HG02884 (cell line): ENCODE results near the gene SIVA1.

Experiments used
- ATAC-seq: cut with Tn5 transposase; IDR thresholded peaks from one replicate; pipeline ENCODE4 v1.9.1; 2021; ENCODE audit warnings: mild to moderate bottlenecking, moderate library complexity; ENCODE audit not compliant: unreplicated experiment

SIVA1 gene

DNA sequence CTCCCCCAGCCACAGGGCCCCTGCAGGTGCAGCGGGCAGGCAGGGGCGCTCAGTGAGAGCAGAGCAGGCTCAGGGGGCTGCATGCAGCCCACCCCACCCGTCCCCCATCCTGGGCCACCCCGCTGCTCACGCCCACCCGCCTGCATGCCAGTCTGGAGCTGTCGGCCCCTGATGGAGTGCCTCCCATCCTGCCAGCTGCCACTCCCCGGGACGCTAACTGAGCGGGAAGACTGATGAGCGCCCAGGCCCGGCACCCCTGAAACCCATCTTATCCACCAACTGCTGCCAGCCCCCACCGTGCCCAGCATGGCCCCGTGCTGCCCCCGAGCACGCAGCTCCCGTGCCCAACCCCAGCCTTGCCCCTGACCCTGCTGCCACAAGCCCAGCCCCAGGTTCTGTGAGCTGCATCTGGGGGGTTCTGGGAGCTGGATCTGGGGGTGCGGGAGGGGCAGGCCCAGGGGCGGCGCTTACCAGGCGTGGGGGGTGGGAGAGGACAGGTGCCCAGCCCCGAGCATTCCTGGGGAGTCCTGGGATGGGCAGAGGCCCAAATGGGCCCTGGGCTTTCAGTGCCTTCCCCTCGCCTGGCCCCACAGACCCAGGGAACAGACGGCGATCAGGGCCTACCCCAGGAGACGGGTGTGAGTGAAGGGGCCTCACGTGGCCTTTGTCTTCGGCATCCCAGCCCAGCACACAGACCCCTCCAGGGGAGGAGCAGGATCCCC lies 29.3 kb downstream of the SIVA1 start:
- ATAC-seq = no peak

DNA sequence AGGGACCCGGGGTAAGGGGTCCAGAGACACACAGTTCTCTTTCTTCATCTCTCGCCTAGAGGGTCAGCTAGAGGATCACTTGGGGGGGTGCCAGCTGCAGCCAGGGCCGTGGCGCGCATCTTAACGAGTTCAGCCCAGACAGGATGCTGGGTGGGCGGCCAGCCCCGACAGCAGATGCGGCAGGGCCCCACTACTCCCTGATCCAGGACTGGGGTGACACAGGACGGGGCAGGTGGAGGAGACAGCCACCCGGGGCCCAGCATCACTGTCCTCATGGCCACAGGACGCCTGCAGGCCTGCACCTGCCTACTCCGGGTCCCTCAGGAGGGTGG lies 29.8 kb downstream of the SIVA1 start:
- no peak for ATAC-seq

DNA sequence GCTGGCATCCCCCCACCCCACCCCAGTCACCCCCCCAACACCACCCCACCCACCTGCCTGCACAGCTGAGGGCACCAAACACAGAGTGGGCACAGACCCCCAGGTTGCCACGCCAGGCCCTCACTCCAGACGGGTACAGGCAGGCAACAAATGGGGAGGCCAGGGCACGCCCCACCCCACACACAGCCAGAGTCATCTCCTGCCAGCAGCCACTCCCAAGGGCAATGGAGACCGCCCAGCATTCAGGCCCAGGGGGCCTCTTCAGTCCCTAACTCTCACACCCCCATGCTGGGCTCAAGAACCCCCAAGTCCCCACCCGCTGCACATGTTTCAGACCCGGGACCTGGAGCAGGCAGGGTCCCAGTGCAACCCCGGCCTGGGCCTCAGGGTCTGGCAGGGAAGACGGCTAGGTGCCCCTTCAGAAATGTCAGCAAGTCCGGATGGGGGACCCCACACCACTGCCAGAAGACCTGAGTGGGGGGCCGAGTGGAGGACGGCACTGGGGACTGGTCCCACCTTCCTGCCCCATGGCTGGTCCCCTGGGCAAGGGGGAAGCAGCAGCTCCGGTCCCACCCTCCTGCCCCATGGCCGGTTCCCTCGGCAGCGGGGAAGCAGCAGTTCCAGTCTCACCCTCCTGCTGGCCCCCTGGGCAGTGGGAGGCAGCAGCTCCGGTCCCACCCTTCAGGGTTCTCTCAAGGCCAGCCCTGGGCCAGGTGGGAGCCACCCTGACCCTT lies 30.7 kb downstream of the SIVA1 start:
- no peak for ATAC-seq

DNA sequence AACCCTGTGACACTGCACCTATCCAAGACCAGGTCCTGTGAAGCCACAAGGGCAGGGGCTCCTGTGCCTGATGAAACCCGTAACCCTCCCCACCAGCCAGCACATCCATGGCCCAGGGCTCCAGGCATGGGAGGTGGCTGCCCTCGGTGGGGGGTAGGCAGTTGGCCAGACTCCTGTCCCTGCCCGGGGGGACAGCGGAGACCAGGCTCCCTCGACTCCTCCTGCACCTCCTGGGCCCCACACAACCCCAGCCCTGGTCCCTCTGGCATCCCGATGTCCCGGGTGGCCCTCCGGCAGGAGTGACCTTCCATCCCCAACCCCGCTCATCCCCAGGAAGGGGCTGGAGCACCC lies 31.2 kb downstream of the SIVA1 start:
- no peak for ATAC-seq

DNA sequence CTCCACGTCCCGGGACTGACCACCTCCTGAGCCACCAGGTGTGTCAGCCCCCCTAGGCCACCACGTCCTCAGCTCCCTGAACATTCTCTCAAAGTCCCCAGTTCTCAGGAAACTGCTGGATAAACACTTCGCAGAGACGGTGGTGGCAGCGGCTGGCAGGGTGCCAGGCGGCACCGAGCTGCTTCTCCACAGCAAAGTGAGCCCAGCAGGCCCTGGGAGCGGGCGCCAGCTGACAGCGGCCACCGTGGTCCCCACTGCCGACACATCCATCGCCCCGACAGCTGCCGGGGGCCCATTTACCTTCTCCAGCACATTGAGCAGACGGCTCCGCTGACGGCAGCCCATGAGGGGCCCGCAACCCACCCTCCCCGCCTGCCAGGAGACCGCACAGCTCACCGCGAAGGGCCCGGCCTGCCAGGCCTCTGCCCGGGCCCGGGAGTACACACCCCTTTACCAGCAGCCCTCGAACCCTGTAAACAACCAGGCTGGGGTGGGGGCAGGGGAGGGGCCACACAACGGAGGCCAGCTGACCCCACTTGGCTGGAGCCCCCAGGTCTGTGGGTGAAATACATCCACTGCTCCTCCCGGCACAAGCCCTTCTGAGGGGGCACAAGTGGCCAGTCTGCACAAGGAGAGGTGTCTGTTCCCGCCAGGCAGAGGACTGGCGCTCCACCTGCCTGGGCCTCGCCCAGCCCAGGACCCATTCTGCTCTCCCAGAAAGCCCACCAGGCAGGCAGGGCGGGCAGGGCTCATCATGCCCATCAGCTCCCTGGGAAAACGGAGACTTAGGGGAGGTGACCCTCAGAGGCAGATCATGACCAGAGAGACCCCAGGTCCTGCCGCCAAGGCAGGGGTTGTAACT lies 32.1 kb downstream of the SIVA1 start:
- ATAC-seq = no peak

- no peak for ATAC-seq
These were observed 32.7 kb downstream of the SIVA1 start for GRCh38 chr14:104785708-104786080.

- no peak for ATAC-seq
These were observed 33.2 kb downstream of the SIVA1 start for GRCh38 chr14:104786091-104786586.

- no peak for ATAC-seq
These were observed 34.1 kb downstream of the SIVA1 start for GRCh38 chr14:104786726-104787675.

DNA sequence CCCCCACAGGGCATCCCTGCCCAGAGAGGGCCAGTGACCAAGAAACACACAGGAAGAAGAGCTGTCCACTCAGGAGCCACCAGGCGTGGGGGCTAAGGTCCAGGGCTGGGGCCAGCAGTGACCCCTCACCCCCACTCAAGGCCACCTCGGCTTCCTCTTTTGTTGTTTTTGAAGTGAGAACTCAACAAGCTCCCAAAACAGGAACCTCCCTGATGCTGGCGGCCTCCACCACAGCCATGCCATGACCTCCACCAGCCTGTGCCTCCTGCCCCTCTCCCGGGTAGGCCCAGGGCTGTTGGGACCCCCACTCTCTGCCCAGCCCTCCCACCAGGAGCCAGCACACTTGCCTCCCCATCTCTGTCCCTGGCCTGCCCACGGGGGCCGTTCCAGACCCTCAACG lies 34.8 kb downstream of the SIVA1 start:
- no peak for ATAC-seq

GRCh38 chr14:104788161-104788818 lies 35.3 kb downstream of the SIVA1 start:
- no peak for ATAC-seq

DNA sequence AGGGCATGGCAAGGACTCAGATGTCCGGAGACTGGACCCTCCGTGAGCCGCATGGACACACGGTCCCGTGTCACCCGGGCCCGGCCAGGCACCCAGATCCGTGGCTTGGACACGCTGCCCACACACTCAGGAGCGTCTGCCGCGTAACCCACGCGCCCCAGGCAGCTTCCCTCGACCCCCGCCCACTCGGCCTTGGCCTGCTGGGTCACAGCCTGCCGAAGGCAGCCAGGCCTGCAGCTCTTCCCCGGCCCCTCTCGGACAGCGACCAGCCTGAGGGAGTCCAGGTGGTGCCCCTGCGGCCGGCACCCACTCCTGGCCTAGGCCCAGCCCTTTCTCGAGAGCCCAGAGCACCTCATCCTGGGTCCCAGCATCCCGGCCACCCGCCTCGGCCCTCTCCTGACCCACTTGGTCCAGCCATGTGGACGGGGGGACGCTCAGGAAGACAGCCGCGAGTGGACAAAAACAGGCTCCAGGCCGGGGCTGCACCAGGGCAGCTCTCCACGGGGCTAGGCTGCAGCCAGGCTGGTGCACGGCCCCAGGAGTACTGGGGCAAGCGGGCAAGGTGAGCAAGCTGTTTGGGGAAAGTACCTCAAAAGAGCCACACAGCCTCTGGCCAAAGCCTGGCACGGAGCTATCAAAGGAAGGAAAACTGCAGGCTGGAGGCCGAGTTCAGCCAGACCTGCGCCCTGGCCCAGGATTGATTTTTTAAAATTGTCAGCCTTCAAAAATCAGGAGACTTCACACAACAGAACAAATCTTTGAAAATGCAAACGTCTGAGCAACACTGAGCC lies 36.1 kb downstream of the SIVA1 start:
- ATAC-seq = no peak

GRCh38 chr14:104789752-104790743 lies 37.1 kb downstream of the SIVA1 start:
- ATAC-seq = no peak

GRCh38 chr14:104791425-104791824 lies 38.5 kb downstream of the SIVA1 start:
- ATAC-seq = no peak

DNA sequence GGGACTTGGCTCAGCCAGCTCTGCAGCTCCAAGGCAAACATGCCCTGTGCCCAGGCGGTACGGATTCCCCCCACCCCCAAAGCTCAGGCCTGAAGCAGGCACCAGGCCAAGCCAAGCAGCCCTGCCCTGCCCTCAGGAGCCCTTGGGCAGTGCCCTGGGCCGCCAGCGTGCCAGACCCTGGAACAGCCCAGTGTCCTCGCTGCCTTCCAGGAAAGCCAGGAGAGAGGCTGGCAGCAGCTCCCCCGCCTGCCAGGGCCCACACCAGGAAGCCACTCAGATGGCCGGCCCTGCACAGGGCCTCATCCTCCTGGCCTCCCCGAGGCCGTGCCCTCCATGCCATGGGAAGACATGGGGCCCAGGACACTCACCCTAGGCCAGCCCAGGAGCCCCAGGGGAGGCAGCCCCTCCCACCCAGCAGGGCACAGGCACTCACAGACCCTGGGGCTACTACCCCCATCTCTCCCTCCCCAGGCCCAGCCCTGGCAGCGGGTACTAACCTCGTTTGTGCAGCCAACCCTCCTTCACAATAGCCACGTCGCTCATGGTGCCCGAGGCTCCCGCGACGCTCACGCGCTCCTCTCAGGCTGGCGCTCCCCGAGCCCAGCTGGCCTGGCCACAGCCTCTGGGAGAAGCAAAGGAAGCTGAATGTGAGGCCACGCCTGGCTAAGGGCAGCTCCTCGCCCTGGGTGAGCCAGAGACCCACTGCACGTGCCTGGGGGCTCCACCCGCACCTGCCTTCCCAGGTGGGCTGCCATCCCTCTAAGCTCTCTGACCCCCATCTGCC lies 39.3 kb downstream of the SIVA1 start:
- ATAC-seq = no peak

- ATAC-seq = no peak
These were observed 40.2 kb downstream of the SIVA1 start for GRCh38 chr14:104792945-104793702.

DNA sequence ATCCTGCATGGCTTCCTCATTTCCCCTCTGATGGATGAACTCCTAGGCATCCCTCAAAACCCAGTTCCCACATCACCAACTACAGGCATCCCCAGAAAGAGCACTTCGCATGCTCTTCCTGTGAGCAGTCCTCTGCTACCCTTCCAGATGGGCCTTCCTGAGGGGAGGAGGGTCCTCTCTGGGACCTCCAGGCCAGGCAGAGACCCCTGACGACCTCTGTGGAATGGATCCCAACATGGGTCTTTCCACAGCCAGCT lies 40.7 kb downstream of the SIVA1 start:
- ATAC-seq = no peak

DNA sequence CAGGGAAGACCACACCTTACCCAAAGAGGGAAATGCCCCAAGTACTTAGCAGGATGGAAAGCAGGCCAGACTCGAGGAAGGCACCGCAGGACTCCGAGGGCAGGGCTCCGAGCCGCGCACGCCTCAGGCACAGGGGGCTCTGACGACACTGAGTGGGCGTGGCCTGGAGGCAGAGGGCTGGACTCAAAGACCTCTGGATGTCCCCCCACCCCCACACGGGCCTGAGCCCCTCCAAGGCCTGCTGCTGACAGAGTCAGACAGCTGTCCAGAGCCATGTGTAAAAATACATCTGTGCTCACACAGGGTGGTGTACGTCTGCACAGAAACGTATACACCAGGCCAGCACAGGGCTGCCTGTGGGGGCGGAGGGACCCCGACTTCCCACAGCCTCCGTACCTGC lies 41.2 kb downstream of the SIVA1 start:
- no peak for ATAC-seq
